GM13977 (cell line): ENCODE measurements around the gene VIPR2.

Experiments used
- DNase-seq: peaks from one replicate; pipeline ENCODE4 v3.0.0; 2012; ENCODE audit warnings: low spot score
- in situ Hi-C: fragments of 300-500 bp; cut with MboI; formaldehyde crosslinking; loops from one replicate; pipeline ENCODE4 v1.12.0; 2022; ENCODE audit warnings: low sequenced_read_pairs, low pct_unique_long_range_greater_than_20kb, mixed read lengths, inconsistent platforms; ENCODE audit not compliant: unreplicated experiment
- TF ChIP-seq, protein P1 (sequence below): IDR thresholded peaks from 2 replicates; pipeline ENCODE4 v1.5.1; 2012; ENCODE audit warnings: mild to moderate bottlenecking, control low read depth; ENCODE audit not compliant: insufficient read depth; ENCODE audit errors: extremely low read depth, missing control alignments

Gene VIPR2

DNA sequence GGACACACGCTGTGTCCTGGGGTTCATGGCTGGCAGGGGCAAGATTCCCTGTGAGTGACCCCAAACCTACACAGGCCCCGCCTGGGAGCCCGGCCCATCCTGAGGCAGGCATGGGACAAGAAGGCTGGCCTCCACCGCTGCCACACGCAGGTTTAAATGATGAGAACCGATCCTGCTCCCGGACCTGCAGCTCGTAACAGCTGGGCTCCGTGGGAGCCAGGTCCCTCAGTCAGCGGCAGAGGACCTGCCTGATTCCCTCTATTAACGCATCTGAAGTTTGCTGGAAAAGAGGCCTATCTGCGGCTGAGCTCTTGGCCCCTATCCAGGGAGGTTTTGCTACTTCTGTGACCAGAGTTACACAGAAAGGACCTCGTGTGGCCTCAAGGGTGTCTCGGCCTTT lies 112.3 kb downstream of the VIPR2 start:
- TF ChIP-seq, protein P1, sequence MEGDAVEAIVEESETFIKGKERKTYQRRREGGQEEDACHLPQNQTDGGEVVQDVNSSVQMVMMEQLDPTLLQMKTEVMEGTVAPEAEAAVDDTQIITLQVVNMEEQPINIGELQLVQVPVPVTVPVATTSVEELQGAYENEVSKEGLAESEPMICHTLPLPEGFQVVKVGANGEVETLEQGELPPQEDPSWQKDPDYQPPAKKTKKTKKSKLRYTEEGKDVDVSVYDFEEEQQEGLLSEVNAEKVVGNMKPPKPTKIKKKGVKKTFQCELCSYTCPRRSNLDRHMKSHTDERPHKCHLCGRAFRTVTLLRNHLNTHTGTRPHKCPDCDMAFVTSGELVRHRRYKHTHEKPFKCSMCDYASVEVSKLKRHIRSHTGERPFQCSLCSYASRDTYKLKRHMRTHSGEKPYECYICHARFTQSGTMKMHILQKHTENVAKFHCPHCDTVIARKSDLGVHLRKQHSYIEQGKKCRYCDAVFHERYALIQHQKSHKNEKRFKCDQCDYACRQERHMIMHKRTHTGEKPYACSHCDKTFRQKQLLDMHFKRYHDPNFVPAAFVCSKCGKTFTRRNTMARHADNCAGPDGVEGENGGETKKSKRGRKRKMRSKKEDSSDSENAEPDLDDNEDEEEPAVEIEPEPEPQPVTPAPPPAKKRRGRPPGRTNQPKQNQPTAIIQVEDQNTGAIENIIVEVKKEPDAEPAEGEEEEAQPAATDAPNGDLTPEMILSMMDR, result no peak
- no peak for DNase-seq
- in situ Hi-C loops, result no loop called here

DNA sequence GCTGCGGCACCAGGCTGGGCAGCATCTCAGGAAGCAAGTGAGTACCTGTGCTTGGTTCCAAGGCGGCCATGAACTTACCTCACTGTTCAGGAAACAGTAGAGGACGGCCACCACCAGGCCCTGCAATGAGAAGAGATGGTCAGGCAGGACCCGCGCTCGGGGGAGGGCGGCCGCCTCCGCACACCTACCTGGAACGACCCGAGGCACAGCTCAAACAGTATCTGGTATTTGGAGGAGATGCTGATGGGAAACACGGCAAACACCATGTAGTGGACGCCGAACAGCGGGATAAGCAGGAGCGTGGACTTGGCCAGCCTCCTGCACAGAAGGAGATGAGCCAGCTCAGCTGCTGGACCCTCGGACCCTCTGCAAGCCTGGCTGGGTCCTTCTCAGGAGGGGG lies 112.9 kb downstream of the VIPR2 start:
- DNase-seq, result no peak
- TF ChIP-seq, protein P1, result no peak
- in situ Hi-C loops, result no loop called here

DNA sequence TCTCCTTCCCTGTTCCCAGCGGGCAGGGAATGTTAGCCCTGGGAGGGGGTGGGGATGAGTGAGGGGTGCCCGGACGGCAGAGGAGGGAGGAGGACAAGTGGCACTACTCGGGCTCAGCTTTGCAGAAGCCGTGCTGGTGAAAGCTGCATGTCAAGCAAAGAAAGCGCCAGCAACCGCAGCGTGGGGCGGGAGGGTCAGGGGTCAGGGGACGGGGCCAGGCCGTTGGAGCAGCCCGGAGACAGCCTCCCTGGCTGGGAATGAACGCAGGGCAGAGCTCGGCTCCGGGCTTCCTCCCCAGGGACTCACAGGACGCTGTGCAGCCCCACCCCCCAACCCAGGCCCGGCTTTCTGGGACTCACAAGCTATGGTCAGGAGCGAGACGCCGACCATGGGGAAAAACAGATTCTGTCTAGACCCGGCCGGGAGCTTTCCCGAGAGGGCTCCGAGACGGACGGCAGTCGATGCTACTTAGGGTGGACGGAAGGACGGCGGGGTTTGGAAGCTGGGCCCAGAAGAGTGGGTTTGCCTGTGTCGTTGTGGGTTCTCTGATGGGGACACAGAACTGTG lies 113.4 kb downstream of the VIPR2 start:
- in situ Hi-C loops, result no loop called here
- TF ChIP-seq, protein P1, result no peak
- DNase-seq, result no peak

DNA sequence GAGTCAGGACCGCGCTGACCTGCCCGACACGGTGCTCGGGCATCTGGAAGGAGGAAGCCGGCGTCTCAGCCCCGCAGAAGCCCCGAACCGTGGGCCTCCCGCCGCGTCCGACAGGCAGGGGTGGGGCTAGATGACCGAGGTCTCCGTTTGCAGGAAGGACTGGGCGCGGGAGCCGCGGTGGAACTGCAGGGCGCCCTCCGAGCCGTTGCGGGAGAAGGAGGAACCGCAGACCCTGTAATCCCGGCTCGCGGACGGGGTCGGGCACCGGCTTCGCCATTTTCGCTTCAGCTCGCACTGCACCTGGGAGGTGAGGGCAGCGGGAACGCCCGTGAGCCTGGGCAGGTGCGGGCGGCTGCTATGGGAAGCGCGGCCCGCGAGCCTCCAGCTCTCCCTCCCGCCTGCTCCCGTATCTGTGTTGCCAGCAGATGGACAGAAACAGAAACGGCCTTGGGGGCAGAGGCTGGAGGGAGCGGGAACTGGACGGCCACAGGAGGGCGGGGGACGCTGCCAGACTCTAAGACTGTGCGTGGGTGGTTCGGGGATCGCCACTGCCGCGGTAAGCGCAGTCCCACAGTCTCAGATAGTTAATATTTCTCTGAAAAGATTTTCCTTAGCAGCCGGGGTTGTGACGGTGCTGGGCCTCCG lies 114.1 kb downstream of the VIPR2 start:
- TF ChIP-seq, protein P1, result peak; percentile 9
- in situ Hi-C loops, result no loop called here
- no peak for DNase-seq

DNA sequence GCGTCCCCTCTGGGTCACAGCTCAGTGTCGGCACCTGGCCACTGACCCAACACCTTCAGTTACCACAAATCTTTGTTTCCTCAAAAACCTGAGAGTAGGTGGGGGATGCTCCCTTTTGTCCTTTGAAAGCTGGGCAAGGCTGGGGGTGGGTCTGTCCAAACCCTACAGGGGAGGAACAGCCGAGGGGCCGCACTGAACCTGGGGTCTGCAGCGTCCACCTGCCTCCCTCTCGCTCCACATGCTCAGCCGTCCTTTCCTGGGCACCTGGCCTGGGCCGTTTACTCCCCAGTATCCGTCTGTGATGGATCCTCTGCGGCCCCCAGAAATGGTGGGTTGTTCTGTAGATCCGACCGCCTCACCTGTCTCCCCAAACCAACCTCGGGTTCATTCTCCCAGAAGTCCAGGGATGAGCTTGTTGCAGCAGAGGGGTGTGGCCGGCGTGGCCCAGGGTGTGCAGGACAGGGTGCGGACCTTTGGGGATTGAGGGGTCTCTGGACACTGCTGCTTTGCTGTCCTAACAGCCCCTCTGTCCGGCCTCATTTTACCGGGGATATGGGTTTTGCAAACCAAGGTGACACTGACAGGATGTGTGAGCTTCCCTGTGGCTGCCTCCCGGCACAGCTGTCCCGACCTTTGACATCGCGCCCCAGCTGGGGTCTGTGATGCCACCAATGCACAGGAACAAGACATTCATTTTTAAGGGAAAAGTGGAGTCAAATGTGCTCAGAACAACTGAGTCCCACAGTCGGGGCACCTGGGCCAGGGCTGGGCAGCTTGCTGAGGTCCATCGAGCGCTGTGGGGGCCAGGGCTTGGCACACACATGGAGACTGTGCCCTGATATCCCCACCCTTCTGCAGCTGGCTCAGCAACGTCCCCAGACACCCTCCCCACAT lies 115.9 kb downstream of the VIPR2 start:
- in situ Hi-C loops, result no loop called here
- TF ChIP-seq, protein P1, result no peak
- no peak for DNase-seq

DNA sequence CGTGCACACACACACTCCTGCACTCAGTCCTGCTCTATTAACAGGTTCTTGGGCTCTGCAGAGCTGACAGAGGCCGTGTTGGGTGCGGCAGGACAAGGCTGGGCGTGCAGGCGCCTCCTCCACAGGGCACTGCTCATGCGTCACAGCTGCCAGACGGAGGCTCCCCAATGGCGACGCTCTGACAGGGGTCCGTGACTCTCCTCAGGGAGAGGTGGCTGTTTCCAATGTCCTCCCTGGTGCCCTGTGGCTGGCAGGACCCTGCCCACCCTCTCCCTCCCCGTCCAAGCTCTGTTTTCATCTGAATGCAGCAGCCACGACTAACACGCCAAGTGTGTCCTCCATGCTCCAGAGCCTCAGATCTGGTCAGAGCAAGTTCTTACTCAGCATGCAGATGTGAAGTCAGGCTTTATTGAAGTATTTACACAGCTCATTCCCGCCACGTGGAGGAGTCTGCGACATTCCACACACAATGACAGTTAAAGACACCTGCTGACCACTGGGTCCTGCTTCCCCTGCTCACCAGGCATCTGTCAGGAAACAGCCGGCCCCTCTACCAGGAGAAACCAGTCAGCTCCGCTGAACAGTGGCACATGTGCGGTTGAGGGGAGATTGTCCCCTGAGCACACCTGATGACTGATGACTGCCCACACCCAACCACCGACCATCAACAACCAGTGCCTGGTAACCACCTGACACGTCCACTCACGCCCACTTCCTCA lies 116.7 kb downstream of the VIPR2 start:
- DNase-seq, result no peak
- in situ Hi-C loops, result no loop called here
- TF ChIP-seq, protein P1, result no peak
